ENCODE measurements around the gene SORBS2.

The SORBS2 gene

DNA sequence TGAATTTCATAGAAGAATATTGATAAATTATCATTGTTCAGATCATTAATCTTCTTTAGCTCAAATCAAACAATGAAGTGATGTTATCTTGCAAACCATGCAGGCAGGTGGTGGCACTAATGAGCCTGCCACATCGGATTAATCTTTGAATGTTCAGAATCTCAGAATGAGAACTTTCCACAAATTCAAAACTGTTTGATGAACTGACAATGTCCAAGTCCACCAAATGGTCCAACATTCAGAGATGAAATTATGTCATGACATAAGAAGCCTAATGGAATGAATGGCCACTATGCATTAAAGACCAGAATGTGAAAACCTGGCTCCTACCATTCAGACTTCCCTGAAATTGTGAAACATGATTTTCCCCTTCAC, 67.5 kb downstream of the SORBS2 start:
- TF ChIP-seq, protein P1, sequence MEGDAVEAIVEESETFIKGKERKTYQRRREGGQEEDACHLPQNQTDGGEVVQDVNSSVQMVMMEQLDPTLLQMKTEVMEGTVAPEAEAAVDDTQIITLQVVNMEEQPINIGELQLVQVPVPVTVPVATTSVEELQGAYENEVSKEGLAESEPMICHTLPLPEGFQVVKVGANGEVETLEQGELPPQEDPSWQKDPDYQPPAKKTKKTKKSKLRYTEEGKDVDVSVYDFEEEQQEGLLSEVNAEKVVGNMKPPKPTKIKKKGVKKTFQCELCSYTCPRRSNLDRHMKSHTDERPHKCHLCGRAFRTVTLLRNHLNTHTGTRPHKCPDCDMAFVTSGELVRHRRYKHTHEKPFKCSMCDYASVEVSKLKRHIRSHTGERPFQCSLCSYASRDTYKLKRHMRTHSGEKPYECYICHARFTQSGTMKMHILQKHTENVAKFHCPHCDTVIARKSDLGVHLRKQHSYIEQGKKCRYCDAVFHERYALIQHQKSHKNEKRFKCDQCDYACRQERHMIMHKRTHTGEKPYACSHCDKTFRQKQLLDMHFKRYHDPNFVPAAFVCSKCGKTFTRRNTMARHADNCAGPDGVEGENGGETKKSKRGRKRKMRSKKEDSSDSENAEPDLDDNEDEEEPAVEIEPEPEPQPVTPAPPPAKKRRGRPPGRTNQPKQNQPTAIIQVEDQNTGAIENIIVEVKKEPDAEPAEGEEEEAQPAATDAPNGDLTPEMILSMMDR (IDR thresholded peaks at IDR 0.05; ENCODE audit: poor library complexity, severe bottlenecking), result no peak
- no peaks in the 10 kb centered on the region for H3K27me3 ChIP-seq (ENCODE audit: insufficient read depth, poor library complexity, severe bottlenecking)
- no peaks in the 10 kb centered on the region for H3K9me3 ChIP-seq (ENCODE audit: severe bottlenecking)
- H3K4me3 ChIP-seq (ENCODE audit: severe bottlenecking), result no peak overlapping the region
- DNase-seq (ENCODE audit: low spot score) (no peak), ATAC-seq (ENCODE audit: low read depth) (no peak)
- no peak overlapping the region for H3K27ac ChIP-seq (ENCODE audit: poor library complexity, severe bottlenecking)
- no peaks in the 10 kb centered on the region for H3K36me3 ChIP-seq (ENCODE audit: low read depth)
- H3K4me1 ChIP-seq (ENCODE audit: insufficient read depth, poor library complexity, severe bottlenecking), result no peaks in the 10 kb centered on the region

DNA sequence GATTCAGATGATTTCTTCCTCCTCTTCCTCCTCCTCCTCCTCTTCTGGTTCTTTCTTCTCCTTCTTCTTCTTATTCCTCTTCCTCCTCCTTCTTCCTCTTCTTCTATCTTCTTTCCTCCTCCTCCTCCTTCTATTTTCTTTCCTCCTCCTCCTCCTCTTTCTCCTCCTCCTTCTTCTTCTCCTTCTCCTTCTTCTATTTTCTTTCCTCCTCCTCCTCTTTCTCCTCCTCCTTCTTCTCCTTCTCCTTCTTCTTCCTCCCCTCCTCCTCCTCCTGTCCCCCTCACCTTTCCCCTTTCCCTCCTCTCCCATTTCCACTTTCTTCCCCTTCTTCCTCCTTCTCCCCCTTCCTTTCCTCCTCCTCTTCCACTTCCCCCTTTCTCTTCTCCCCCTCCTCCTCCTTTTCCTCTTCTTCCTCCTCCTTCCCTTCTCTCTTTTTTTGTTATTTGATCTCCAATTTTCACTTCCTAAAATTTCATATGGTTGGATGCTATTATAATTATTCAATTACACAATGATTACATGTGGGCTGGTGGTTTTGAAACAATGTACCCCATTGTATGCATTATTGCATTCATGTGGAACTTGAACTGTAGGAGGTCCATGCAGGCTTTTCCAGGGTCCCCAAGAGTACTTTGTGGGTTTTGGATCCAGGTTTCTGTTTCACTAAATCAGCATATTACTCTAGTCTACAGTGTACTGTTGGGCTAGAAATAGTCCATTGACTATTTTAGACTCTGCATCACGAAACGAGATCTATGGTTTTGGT, 68.1 kb downstream of the SORBS2 start:
- DNase-seq (ENCODE audit: low spot score) (no peak), ATAC-seq (ENCODE audit: low read depth) (no peak)
- no peak overlapping the region for H3K4me3 ChIP-seq (ENCODE audit: severe bottlenecking)
- H3K9me3 ChIP-seq (ENCODE audit: severe bottlenecking), result no peaks in the 10 kb centered on the region
- no peaks in the 10 kb centered on the region for H3K27me3 ChIP-seq (ENCODE audit: insufficient read depth, poor library complexity, severe bottlenecking)
- H3K4me1 ChIP-seq (ENCODE audit: insufficient read depth, poor library complexity, severe bottlenecking), result no peaks in the 10 kb centered on the region
- no peaks in the 10 kb centered on the region for H3K36me3 ChIP-seq (ENCODE audit: low read depth)
- no peak overlapping the region for H3K27ac ChIP-seq (ENCODE audit: poor library complexity, severe bottlenecking)
- TF ChIP-seq, protein P1 (IDR thresholded peaks at IDR 0.05; ENCODE audit: poor library complexity, severe bottlenecking), result no peak

DNA sequence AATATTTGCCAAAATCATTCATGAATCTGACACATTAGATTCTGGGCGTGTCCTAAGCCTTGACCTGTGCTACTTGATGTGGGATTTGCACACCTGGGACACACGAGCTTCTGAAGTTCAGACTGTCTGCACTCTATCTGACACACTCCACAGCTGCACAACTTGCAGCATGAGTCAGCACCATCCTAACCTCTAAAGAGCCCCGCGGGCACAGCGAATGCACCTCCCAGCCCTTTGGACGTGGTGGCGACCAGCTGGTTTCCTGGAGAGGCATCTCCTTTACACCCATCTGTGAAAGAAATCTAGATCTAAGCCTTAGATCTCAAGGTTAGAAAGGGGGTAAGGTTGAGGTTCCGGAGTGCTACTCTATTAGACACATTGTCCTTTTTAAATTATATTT, 69.2 kb downstream of the SORBS2 start:
- H3K36me3 ChIP-seq (ENCODE audit: low read depth), result no peaks in the 10 kb centered on the region
- no peak overlapping the region for H3K4me3 ChIP-seq (ENCODE audit: severe bottlenecking)
- H3K27ac ChIP-seq (ENCODE audit: poor library complexity, severe bottlenecking), result no peak overlapping the region
- no peaks in the 10 kb centered on the region for H3K27me3 ChIP-seq (ENCODE audit: insufficient read depth, poor library complexity, severe bottlenecking)
- no peaks in the 10 kb centered on the region for H3K9me3 ChIP-seq (ENCODE audit: severe bottlenecking)
- TF ChIP-seq, protein P1 (IDR thresholded peaks at IDR 0.05; ENCODE audit: poor library complexity, severe bottlenecking), result no peak
- DNase-seq (ENCODE audit: low spot score) (no peak), ATAC-seq (ENCODE audit: low read depth) (peak; percentile 27; the same call in 1 of the 3 replicates)
- peaks cover 11% of the 10 kb centered on the region for H3K4me1 ChIP-seq (ENCODE audit: insufficient read depth, poor library complexity, severe bottlenecking)

DNA sequence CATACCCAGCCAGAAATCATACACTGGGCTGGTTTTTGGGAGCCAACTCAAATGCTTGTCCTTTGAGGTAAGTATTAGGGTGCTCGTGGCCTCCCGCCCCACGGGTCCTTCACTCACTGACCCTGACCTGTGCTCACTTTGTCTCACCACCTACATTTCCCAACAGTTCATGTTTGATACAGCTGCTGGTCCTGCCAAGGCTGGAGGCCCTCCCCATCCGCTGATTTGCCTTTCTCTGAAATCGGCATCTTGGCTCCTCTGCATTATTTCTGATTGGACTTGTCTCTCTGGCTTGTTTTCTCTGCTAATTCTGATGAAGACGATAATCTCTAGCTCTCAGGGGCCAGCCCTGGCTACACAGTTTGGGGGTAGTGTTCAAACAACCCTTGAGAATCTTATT, 70.2 kb downstream of the SORBS2 start:
- no peak overlapping the region for H3K27ac ChIP-seq (ENCODE audit: poor library complexity, severe bottlenecking)
- no peaks in the 10 kb centered on the region for H3K27me3 ChIP-seq (ENCODE audit: insufficient read depth, poor library complexity, severe bottlenecking)
- TF ChIP-seq, protein P1 (IDR thresholded peaks at IDR 0.05; ENCODE audit: poor library complexity, severe bottlenecking), result no peak
- H3K4me3 ChIP-seq (ENCODE audit: severe bottlenecking), result no peak overlapping the region
- no peaks in the 10 kb centered on the region for H3K9me3 ChIP-seq (ENCODE audit: severe bottlenecking)
- H3K4me1 ChIP-seq (ENCODE audit: insufficient read depth, poor library complexity, severe bottlenecking), result peaks cover 12% of the 10 kb centered on the region
- DNase-seq (ENCODE audit: low spot score), result no peak
- ATAC-seq (ENCODE audit: low read depth), result no peak
- H3K36me3 ChIP-seq (ENCODE audit: low read depth), result no peaks in the 10 kb centered on the region

DNA sequence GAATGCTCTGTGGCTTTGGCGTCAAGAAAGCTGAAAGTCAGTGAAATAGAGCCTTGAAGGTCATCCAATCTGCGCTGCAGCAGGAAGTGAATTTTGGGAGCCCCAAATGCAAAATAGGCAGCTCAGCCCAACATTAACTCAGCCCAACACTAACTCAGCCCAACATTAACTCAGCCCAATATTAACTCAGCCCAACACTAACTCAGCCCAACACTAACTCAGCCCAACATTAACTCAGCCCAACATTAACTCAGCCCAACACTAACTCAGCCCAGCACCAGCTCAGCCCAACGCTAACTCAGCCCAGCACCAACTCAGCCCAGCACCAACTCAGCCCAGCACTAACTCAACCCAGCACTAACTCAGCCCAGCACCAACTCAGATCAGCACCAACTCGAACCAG, 71.5 kb downstream of the SORBS2 start:
- TF ChIP-seq, protein P1 (IDR thresholded peaks at IDR 0.05; ENCODE audit: poor library complexity, severe bottlenecking), result no peak
- peaks cover 12% of the 10 kb centered on the region for H3K4me1 ChIP-seq (ENCODE audit: insufficient read depth, poor library complexity, severe bottlenecking)
- no peaks in the 10 kb centered on the region for H3K9me3 ChIP-seq (ENCODE audit: severe bottlenecking)
- no peak overlapping the region for H3K27ac ChIP-seq (ENCODE audit: poor library complexity, severe bottlenecking)
- H3K27me3 ChIP-seq (ENCODE audit: insufficient read depth, poor library complexity, severe bottlenecking), result no peaks in the 10 kb centered on the region
- H3K36me3 ChIP-seq (ENCODE audit: low read depth), result no peaks in the 10 kb centered on the region
- ATAC-seq (ENCODE audit: low read depth), result no peak
- H3K4me3 ChIP-seq (ENCODE audit: severe bottlenecking), result no peak overlapping the region
- no peak for DNase-seq (ENCODE audit: low spot score)

Data from RWPE2 (cell line).